Neural cell (in vitro differentiated cells): ENCODE results near the gene HOXB5. TPM values are rescaled to one million over a fixed set of nuclear protein-coding genes. Genes with fewer than 3 reads are reported as not detected.

Experiments used
- H2AFZ ChIP-seq: fragments of 200-600, 300-800 bp; sonication (generic), shearing (Covaris generic); 2 replicates; pipeline ENCODE4 v1.6.0; 2014; ENCODE audit warnings: low read depth, mild to moderate bottlenecking, antibody characterized with exemption, low read length, moderate library complexity
- H3F3A ChIP-seq: fragments of 200-600 bp; shearing (Covaris generic); 2 replicates; pipeline ENCODE4 v1.6.1; 2016; ENCODE audit warnings: mild to moderate bottlenecking, moderate library complexity, mixed read lengths, antibody characterized with exemption, low read length; ENCODE audit not compliant: insufficient read depth, poor library complexity, severe bottlenecking
- H3K27ac ChIP-seq: fragments of 200-600, 300-800 bp; sonication (generic), shearing (Covaris generic); 2 replicates; pipeline ENCODE4 v1.5.1; 2014; ENCODE audit warnings: mild to moderate bottlenecking, low read length, moderate library complexity
- H3K27me3 ChIP-seq: fragments of 300-800, 200-600 bp; sonication (generic), shearing (Covaris generic); 2 replicates; pipeline ENCODE4 v1.6.0; 2014; ENCODE audit warnings: mild to moderate bottlenecking, low read depth, low read length, moderate library complexity; ENCODE audit not compliant: insufficient read depth
- H3K36me3 ChIP-seq: fragments of 300-800, 200-600 bp; sonication (generic), shearing (Covaris generic); 2 replicates; pipeline ENCODE4 v1.5.1; 2014; ENCODE audit warnings: mild to moderate bottlenecking, antibody characterized with exemption, low read length, moderate library complexity; ENCODE audit not compliant: insufficient read depth
- H3K4me2 ChIP-seq: fragments of 300-800, 200-600 bp; sonication (generic), shearing (Covaris generic); 2 replicates; pipeline ENCODE4 v1.6.0; 2014; ENCODE audit warnings: mild to moderate bottlenecking, low read length
- H3K4me3 ChIP-seq: fragments of 300-800, 200-600 bp; sonication (generic), shearing (Covaris generic); 2 replicates; pipeline ENCODE4 v1.5.1; 2014; ENCODE audit warnings: mild to moderate bottlenecking, low read length, moderate library complexity
- H3K79me2 ChIP-seq: fragments of 200-600 bp; shearing (Covaris generic); replicated peaks from 2 replicates; pipeline ENCODE4 v1.6.0; 2014; ENCODE audit warnings: mild to moderate bottlenecking, low read length, moderate library complexity; ENCODE audit not compliant: insufficient read depth
- H3K9ac ChIP-seq: fragments of 300-800, 200-600 bp; sonication (generic), shearing (Covaris generic); 2 replicates; pipeline ENCODE4 v1.6.1; 2016; ENCODE audit warnings: mild to moderate bottlenecking, low read length, mixed read lengths
- H3K9me2 ChIP-seq: fragments of 200-600 bp; shearing (Covaris generic); 2 replicates; pipeline ENCODE4 v1.6.1; 2016; ENCODE audit warnings: mild to moderate bottlenecking, low read length, mixed read lengths; ENCODE audit not compliant: insufficient read depth
- H3K9me3 ChIP-seq: fragments of 200-600, 300-800 bp; sonication (generic), shearing (Covaris generic); 2 replicates; pipeline ENCODE4 v1.6.1; 2016; ENCODE audit warnings: mild to moderate bottlenecking, mixed run types, low read length, moderate library complexity, mixed read lengths
- H4K20me1 ChIP-seq: fragments of 200-600 bp; shearing (Covaris generic); 2 replicates; pipeline ENCODE4 v1.6.1; 2016; ENCODE audit warnings: mild to moderate bottlenecking, mixed run types; ENCODE audit not compliant: insufficient read depth
- CTCF ChIP-seq: fragments of 450-650 bp; IDR thresholded peaks from 2 replicates; pipeline ENCODE4 v1.5.1; 2014; ENCODE audit warnings: antibody characterized with exemption, mild to moderate bottlenecking, moderate library complexity; ENCODE audit not compliant: poor library complexity, severe bottlenecking
- EP300 ChIP-seq: fragments of 450-650 bp; conservative IDR thresholded peaks from 2 replicates; pipeline ENCODE4 v1.6.1; 2014; ENCODE audit warnings: antibody characterized with exemption, mild to moderate bottlenecking, moderate library complexity; ENCODE audit not compliant: poor library complexity, severe bottlenecking
- EZH2 ChIP-seq: fragments of 200-600, 300-800 bp; shearing (Covaris generic), sonication (generic); IDR thresholded peaks from 2 replicates; pipeline ENCODE4 v1.6.1; 2014; ENCODE audit warnings: antibody characterized with exemption, low read length, borderline replicate concordance, mild to moderate bottlenecking; ENCODE audit not compliant: insufficient read depth, poor library complexity, severe bottlenecking
- MXI1 ChIP-seq: fragments of 450-650 bp; conservative IDR thresholded peaks from 2 replicates; pipeline ENCODE4 v1.6.1; 2014; ENCODE audit warnings: antibody characterized with exemption, mild to moderate bottlenecking; ENCODE audit not compliant: poor library complexity, severe bottlenecking
- POLR2AphosphoS5 ChIP-seq: IDR thresholded peaks from 2 replicates; pipeline ENCODE4 v1.6.1; 2012
- RAD21 ChIP-seq: fragments of 450-650 bp; conservative IDR thresholded peaks from 2 replicates; pipeline ENCODE4 v1.6.1; 2014; ENCODE audit warnings: antibody characterized with exemption, mild to moderate bottlenecking, moderate library complexity
- REST ChIP-seq: IDR thresholded peaks from 2 replicates; pipeline ENCODE4 v1.6.1; 2012; ENCODE audit warnings: borderline replicate concordance
- SMC3 ChIP-seq: fragments of 450-650 bp; conservative IDR thresholded peaks from 2 replicates; pipeline ENCODE4 v1.6.1; 2014; ENCODE audit warnings: antibody characterized with exemption, mild to moderate bottlenecking, moderate library complexity; ENCODE audit not compliant: poor library complexity
- TAF1 ChIP-seq: IDR thresholded peaks from 2 replicates; pipeline ENCODE4 v1.6.1; 2012; ENCODE audit warnings: low read depth
- polyA plus RNA-seq: library from polyadenylated mRNA; depleted of rRNA; stranded (reverse); fragments of >200 nt; gene quantifications from 2 replicates; pipeline ENCODE4 v1.2.3, GENCODE V29; 2014

The HOXB5 gene
- polyA plus RNA-seq, 1 donor from 2014 or later: not detected

GRCh38 chr17:48606892-48607614 is 13.5 kb upstream of the HOXB5 start:
- Histone ChIP-seq H2AFZ (no peak overlapping the region), H3K79me2 (no peaks in the 10 kb centered on the region), H3K27me3 (peaks cover 99% of the 10 kb centered on the region), H3K9ac (no peak overlapping the region), H3K27ac (no peak overlapping the region), H3K4me2 (no peak overlapping the region), H3F3A (no peaks in the 10 kb centered on the region), H3K9me3 (peaks cover 30% of the 10 kb centered on the region), H3K9me2 (no peaks in the 10 kb centered on the region), H3K4me3 (no peak overlapping the region), H4K20me1 (no peaks in the 10 kb centered on the region), H3K36me3 (no peaks in the 10 kb centered on the region)
- TF ChIP-seq EP300 (no peak), RAD21 (no peak), MXI1 (no peak), CTCF (no peak), EZH2 (no peak), SMC3 (no peak), POLR2AphosphoS5 (no peak)

- TF ChIP-seq POLR2AphosphoS5 (no peak), REST (no peak), MXI1 (no peak), EZH2 (no peak), CTCF (no peak), EP300 (no peak), RAD21 (no peak), TAF1 (no peak), SMC3 (no peak)
- Histone ChIP-seq H3K27me3 (peaks cover 99% of the 10 kb centered on the region), H2AFZ (no peak overlapping the region), H3K9me2 (no peaks in the 10 kb centered on the region), H4K20me1 (no peaks in the 10 kb centered on the region), H3K27ac (no peak overlapping the region), H3K79me2 (no peaks in the 10 kb centered on the region), H3F3A (no peaks in the 10 kb centered on the region), H3K4me2 (no peak overlapping the region), H3K36me3 (no peaks in the 10 kb centered on the region), H3K9me3 (peaks cover 31% of the 10 kb centered on the region), H3K4me3 (no peak overlapping the region), H3K9ac (no peak overlapping the region)
Measured at GRCh38 chr17:48605991-48606891, 12.7 kb upstream of the HOXB5 start.
